Measurements from ENCODE around the gene TFAP2E.

DNA sequence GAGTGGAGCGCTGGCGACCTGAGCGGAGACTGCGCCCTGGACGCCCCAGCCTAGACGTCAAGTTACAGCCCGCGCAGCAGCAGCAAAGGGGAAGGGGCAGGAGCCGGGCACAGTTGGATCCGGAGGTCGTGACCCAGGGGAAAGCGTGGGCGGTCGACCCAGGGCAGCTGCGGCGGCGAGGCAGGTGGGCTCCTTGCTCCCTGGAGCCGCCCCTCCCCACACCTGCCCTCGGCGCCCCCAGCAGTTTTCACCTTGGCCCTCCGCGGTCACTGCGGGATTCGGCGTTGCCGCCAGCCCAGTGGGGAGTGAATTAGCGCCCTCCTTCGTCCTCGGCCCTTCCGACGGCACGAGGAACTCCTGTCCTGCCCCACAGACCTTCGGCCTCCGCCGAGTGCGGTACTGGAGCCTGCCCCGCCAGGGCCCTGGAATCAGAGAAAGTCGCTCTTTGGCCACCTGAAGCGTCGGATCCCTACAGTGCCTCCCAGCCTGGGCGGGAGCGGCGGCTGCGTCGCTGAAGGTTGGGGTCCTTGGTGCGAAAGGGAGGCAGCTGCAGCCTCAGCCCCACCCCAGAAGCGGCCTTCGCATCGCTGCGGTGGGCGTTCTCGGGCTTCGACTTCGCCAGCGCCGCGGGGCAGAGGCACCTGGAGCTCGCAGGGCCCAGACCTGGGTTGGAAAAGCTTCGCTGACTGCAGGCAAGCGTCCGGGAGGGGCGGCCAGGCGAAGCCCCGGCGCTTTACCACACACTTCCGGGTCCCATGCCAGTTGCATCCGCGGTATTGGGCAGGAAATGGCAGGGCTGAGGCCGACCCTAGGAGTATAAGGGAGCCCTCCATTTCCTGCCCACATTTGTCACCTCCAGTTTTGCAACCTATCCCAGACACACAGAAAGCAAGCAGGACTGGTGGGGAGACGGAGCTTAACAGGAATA, 4.2 kb downstream of the TFAP2E start:
- TF ChIP-seq, protein P1, sequence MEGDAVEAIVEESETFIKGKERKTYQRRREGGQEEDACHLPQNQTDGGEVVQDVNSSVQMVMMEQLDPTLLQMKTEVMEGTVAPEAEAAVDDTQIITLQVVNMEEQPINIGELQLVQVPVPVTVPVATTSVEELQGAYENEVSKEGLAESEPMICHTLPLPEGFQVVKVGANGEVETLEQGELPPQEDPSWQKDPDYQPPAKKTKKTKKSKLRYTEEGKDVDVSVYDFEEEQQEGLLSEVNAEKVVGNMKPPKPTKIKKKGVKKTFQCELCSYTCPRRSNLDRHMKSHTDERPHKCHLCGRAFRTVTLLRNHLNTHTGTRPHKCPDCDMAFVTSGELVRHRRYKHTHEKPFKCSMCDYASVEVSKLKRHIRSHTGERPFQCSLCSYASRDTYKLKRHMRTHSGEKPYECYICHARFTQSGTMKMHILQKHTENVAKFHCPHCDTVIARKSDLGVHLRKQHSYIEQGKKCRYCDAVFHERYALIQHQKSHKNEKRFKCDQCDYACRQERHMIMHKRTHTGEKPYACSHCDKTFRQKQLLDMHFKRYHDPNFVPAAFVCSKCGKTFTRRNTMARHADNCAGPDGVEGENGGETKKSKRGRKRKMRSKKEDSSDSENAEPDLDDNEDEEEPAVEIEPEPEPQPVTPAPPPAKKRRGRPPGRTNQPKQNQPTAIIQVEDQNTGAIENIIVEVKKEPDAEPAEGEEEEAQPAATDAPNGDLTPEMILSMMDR (conservative IDR thresholded peaks at IDR 0.05; ENCODE audit: low read length) = no peak
- TF ChIP-seq EZH2phosphoT487 (IDR thresholded peaks at IDR 0.05; ENCODE audit: borderline replicate concordance) = no peak

Data from Loucy (cell line).